ENCODE results near the gene TRAK1. TPM values are rescaled to one million over a fixed set of nuclear protein-coding genes. Genes with fewer than 3 reads are reported as not detected.

TRAK1 gene
- total RNA-seq, 4 donors from 2014 or later, result 25.9 to 41.6 (median 29.6) TPM

DNA sequence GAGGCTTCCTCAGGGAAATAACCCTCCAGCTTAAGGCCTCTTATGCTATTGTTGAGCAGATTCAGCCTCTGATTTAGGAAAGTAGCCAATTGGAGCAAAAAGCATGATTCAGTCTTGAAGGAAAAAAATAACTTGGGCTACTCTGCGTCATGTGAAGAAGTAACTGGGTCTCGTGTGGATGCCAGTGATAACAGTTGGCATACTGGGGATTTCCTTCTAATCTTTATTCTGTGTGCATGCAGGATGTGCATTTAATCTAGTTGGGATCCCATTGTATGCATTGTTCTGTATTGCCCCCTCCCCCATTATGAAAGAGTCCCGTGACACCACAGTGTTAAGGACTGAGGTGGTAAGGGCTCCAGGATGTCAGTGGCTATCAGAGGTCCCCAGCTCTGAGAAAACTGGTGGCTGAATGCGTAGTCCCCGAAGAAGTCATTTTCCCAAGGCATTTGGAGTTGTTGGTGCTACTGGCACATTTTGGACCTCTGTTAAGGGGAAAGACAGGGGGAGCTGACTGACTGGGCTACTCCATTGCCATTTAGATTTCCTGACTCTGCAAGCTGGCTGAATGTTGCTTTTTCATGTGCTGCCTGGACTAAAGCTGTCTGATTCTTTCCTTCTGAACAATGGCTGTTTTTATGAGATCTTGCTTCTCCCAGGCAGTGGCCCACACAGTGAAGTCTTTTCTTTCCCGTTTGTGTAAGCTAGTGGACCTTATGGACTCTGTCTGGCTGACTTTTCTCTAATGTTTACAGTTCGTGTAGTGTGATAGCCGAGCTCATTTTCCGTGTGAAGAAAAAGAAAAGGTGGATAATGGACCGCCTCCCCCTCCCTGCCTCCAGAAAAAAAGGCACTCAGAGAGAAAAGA is 38.4 kb upstream of the TRAK1 start:
- TF ChIP-seq, protein P1, sequence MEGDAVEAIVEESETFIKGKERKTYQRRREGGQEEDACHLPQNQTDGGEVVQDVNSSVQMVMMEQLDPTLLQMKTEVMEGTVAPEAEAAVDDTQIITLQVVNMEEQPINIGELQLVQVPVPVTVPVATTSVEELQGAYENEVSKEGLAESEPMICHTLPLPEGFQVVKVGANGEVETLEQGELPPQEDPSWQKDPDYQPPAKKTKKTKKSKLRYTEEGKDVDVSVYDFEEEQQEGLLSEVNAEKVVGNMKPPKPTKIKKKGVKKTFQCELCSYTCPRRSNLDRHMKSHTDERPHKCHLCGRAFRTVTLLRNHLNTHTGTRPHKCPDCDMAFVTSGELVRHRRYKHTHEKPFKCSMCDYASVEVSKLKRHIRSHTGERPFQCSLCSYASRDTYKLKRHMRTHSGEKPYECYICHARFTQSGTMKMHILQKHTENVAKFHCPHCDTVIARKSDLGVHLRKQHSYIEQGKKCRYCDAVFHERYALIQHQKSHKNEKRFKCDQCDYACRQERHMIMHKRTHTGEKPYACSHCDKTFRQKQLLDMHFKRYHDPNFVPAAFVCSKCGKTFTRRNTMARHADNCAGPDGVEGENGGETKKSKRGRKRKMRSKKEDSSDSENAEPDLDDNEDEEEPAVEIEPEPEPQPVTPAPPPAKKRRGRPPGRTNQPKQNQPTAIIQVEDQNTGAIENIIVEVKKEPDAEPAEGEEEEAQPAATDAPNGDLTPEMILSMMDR (IDR thresholded peaks at IDR 0.05; ENCODE audit: low read depth), result no peak

DNA sequence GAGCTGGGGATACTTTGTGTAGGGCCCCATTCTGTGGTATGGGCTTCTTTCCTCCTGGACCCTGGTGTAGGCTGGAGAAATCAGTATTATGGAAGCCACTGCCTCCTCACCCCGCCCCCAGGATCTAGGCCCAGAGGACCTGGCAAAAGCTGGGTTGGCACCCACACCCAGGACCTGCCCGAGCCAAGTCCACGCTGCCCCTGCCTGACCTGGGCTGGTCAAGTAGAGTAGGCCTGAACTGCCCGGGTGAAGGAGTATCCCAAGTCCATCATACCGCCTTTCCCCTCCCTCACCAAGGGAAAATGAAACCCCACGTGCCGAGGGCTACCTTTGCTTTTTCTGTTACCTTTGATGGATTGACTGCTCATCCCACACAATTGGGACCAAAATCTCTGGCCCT is 37.7 kb upstream of the TRAK1 start:
- TF ChIP-seq, protein P1 (IDR thresholded peaks at IDR 0.05; ENCODE audit: low read depth), result no peak

DNA sequence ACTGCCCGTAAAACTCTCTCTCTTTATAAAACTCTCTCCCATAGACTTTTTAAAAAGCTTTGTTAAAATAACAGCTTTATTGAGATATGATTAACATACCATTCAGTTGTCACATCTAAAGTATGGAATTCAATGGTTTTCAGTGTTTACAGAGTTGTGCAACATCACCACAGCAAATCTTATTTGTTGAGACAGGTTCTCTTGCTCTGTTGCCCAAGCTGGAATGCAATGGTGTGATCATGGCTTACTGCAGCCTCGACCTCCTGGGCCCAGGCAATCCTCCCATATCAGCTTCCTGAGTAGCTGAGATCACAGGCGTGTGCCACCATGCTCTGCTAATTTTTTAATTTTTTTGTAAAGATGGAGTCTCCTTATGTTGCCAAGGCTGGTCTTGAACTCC is 35.9 kb upstream of the TRAK1 start:
- TF ChIP-seq, protein P1 (IDR thresholded peaks at IDR 0.05; ENCODE audit: low read depth), result no peak

DNA sequence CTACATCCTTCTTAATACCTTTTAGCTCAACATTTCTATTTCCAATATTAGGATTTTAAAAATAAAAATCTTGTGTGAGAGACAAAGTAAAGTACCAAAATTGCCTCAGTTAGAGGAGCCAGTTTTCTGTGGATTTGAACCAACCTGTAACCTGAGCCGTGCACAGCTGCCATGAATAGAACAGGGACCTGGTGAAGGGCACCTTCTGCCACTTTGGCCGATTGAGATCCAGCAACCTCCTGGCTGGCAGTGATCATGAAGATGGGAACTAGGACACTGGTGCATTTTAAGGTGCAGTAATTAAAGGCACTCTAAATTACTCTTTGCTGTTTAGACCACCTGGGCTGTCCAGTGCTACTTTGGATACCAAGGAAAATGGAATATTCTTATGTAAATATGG is 34.3 kb upstream of the TRAK1 start:
- TF ChIP-seq, protein P1 (IDR thresholded peaks at IDR 0.05; ENCODE audit: low read depth), result no peak

DNA sequence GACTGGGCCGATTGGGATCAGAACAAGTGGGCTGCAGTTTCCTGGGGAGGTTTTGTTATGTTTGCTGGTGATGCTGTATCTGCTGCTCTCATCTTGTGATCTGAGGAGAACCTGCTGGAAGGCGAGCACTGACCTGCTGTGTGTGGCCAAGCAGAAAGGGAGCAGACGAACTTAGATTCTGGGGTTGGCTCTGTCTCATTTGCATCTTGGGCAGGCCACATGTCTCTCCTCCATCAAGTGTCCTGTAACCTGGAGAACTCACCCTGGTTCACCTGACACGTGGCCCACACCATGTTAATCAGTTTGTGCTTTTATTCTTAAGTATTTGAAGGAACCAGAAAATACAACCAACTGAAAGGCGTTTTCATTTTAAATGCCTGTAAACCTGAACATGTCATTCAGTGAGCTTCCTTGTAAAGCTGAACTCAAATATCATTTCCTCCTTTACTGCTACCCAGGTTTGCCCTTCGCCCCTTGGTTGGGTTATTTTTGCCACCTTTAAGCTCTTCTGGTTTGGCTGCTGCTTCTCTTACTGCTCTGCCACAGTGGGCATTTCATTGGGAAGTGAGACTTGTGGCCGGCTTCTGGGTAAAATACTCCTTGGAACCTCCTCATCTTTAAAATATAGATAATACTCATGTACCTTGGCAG is 33.5 kb upstream of the TRAK1 start:
- TF ChIP-seq, protein P1 (IDR thresholded peaks at IDR 0.05; ENCODE audit: low read depth), result no peak

DNA sequence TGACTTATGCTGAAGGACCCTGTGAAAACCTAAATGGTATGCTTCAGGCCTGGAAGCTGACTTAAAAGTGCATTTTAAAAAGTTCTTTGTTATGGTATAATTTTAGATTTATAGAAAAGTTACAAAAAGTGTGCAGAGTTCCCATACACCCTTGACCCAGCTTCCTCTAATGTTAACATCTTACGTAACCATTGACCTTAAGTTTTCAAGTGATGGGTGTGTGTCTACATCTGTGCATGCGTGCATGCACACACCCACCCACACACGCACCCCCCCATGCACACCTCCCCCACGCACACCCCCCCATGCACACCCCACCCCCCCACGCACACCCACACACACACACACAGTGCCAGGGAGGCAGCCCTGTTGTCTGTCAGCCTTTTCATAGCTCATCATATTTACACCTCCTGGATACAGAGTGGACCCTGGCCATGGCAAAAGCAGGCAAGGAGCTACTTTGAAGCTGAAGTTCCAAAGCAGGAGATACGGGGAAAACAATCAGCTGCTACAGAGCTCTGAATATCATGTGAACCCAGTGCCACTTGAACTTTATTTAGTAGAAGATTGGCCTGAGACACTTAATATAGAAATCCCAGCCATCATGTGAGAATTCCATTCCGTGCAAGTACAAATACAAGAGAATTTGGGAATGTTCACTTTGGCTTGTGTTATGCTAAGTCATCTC is 30.0 kb upstream of the TRAK1 start:
- TF ChIP-seq, protein P1 (IDR thresholded peaks at IDR 0.05; ENCODE audit: low read depth), result no peak
